Endodermal cell (in vitro differentiated cells): ENCODE data around the gene C1QL1. TPM values are rescaled to one million over a fixed set of nuclear protein-coding genes. Genes with fewer than 3 reads are reported as not detected.
A peak's percentile ranks its signal among the peaks of the same experiment; 100 is the strongest.

Experiments used
- DNase-seq: peaks from one replicate; pipeline ENCODE4 v3.0.0-alpha.2; 2017
- H3K27ac ChIP-seq: 2 replicates; pipeline ENCODE4 v1.5.1; 2013; ENCODE audit warnings: mild to moderate bottlenecking, low read depth, low read length, moderate library complexity
- H3K27me3 ChIP-seq: 2 replicates; pipeline ENCODE4 v1.6.1; 2013; ENCODE audit warnings: mild to moderate bottlenecking, low read length, moderate library complexity; ENCODE audit not compliant: insufficient read depth, control insufficient read depth, poor library complexity, severe bottlenecking
- H3K36me3 ChIP-seq: 2 replicates; pipeline ENCODE4 v1.7.0; 2013; ENCODE audit warnings: mild to moderate bottlenecking, low read length, moderate library complexity; ENCODE audit not compliant: control insufficient read depth, insufficient read depth
- H3K4me1 ChIP-seq: one replicate; pipeline ENCODE4 v1.7.0; 2013; ENCODE audit warnings: low read length; ENCODE audit not compliant: control insufficient read depth, insufficient read depth
- H3K4me3 ChIP-seq: 2 replicates; pipeline ENCODE4 v1.5.1; 2013; ENCODE audit warnings: mild to moderate bottlenecking, low read length, moderate library complexity
- H3K9ac ChIP-seq: 2 replicates; pipeline ENCODE4 v1.6.1; 2013; ENCODE audit warnings: mild to moderate bottlenecking, low read length, moderate library complexity; ENCODE audit not compliant: poor library complexity, severe bottlenecking; ENCODE audit errors: extremely low read depth
- H3K9me3 ChIP-seq: 2 replicates; pipeline ENCODE4 v1.6.1; 2013; ENCODE audit warnings: mild to moderate bottlenecking, low read length, moderate library complexity; ENCODE audit not compliant: control insufficient read depth
- H3K27ac Mint-ChIP-seq: 2 replicates; pipeline ENCODE4 v1.8.0; 2020; ENCODE audit warnings: mixed read lengths
- H3K27me3 Mint-ChIP-seq: 2 replicates; pipeline ENCODE4 v1.8.0; 2021; ENCODE audit warnings: mild to moderate bottlenecking, mixed read lengths; ENCODE audit not compliant: insufficient read depth
- H3K36me3 Mint-ChIP-seq: 2 replicates; pipeline ENCODE4 v1.8.0; 2020; ENCODE audit warnings: low read depth, mixed read lengths
- H3K4me1 Mint-ChIP-seq: 2 replicates; pipeline ENCODE4 v1.8.0; 2020; ENCODE audit warnings: mixed read lengths
- H3K4me3 Mint-ChIP-seq: 2 replicates; pipeline ENCODE4 v1.8.0; 2020; ENCODE audit warnings: mild to moderate bottlenecking, moderate library complexity, mixed read lengths
- H3K9me3 Mint-ChIP-seq: 2 replicates; pipeline ENCODE4 v1.8.0; 2020; ENCODE audit warnings: mild to moderate bottlenecking, mixed read lengths
- WGBS, 2 experiments: methylation state at CpG; one replicate each; pipeline versions ENCODE4 v1.1.5 to v1.1.7; 2013; ENCODE audit warnings: missing lambda C conversion rate in 2 of 2, mixed read lengths in 1 of 2; ENCODE audit not compliant: insufficient coverage in 1 of 2, insufficient read length in 1 of 2; 5-methylcytosine and 5-hydroxymethylcytosine counted together
- long read RNA-seq, 4 experiments: library from polyadenylated mRNA in 2 of 4; library from RNA in 1 of 4; library from capped mRNA in 1 of 4; stranded (forward) in 3 of 4; unstranded in 1 of 4; transcript quantifications; one replicate each; pipeline ENCODE4 v2.0.0, GENCODE V29; 2020 to 2021; ENCODE audit warnings: inconsistent platforms in 1 of 4
- polyA plus RNA-seq, 2 experiments: library from polyadenylated mRNA; stranded (reverse); fragments of 50-300 nt; gene quantifications; one replicate each; pipeline ENCODE4 v1.2.3, GENCODE V29; 2013
- total RNA-seq, 2 donors: library from RNA; stranded (reverse); fragmentation: NEBNext Ultra II Directional in 1 of 2; extraction: Animal tissue kit (Norgen Biotek cat#: 25700) in 1 of 2; gene quantifications; 2 replicates in 1 of 2; 3 replicates in 1 of 2; pipeline ENCODE4 v1.2.1, GENCODE V29; 2021
- TF ChIP-seq, protein P1 (sequence below): fragments of 200-600 bp; sonication (generic); conservative IDR thresholded peaks from 2 replicates; pipeline ENCODE4 v1.5.0; 2021; ENCODE audit warnings: antibody characterized with exemption, mild to moderate bottlenecking

Gene C1QL1
- 1 to 10 TPM; 1.4 to 2.7 TPM for total RNA-seq
- polyA plus RNA-seq (2013, experiment 1 of 2), result 13.9 TPM
- 12.4 TPM for polyA plus RNA-seq (2013, experiment 2 of 2)
- long read RNA-seq, experiment 1, partial matches to known transcripts, result 2 of 5 reads
- long read RNA-seq, experiment 1, other reads (novel, unspliced or antisense), result 0 of 5 reads
- long read RNA-seq, experiment 2, partial matches to known transcripts, result 0 of 4 reads
- long read RNA-seq, experiment 2, other reads (novel, unspliced or antisense), result 0 of 4 reads
- long read RNA-seq, experiment 3, result 0 reads
- long read RNA-seq, experiment 4, result 0 reads

DNA sequence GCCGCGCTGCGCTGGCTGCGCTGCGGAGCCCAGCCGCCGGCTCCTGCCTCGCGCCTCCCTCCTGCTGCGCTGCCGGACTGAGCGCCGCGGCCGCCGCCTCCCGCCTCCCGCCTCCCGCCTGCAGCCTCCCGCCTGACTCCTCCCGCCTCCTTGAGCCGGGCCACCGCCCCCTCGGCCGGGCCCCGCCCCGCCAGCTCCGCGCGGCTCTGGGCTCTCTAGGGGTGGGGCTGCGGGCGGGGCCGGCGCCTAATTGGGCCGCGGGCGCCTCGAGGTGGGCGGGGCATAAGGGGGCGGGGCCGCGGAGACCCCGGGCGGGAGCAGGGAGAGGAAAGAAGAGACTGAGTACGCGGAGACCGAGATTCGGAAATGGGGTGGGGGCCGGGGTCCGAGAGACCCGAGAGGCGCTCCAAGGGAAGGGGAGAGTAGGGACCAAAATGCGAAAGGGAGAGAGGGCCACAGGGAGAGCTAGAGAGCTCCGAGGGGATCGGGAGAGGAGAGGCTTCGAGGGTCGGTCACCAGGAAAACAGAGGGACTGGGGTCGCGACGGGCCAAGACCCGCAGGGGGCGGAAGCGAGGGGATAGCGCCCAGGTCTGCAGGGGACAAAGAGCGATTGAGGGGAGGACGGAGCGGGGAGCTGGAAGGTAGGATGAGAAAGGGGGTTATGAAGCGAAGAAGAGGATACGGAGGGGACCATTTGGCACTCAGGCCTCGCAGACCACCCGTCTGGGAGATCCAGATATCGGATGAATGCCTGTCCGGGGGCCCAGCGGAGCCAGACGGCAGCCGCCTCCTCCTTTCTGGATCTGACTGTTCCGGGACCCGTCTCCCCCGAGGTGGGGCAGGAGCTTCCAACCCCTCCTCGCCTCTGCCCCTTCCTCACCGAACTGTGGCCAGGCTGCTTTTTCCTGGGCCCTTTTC lies at the start of gene C1QL1:
Gene C1QL1 (minus strand): TSS at position 79 of the 919 bp plus-strand sequence. CDS start 255 bp downstream, outside the sequence.
- DNase-seq, result peak; percentile 99
- peaks cover 75% of the 10 kb centered on the region for H3K27me3 ChIP-seq
- Mint-ChIP-seq H3K4me3 (peak within 1 kb of the TSS; percentile 76), H3K27me3 (peaks cover 78% of the 10 kb centered on the region), H3K27ac (peak within 1 kb of the TSS; percentile 92), H3K9me3 (peaks cover 3% of the 10 kb centered on the region), H3K4me1 (peaks cover 17% of the 10 kb centered on the region), H3K36me3 (no peaks in the 10 kb centered on the region)
- peak within 1 kb of the TSS; percentile 84 for H3K4me3 ChIP-seq
- TF ChIP-seq, protein P1, sequence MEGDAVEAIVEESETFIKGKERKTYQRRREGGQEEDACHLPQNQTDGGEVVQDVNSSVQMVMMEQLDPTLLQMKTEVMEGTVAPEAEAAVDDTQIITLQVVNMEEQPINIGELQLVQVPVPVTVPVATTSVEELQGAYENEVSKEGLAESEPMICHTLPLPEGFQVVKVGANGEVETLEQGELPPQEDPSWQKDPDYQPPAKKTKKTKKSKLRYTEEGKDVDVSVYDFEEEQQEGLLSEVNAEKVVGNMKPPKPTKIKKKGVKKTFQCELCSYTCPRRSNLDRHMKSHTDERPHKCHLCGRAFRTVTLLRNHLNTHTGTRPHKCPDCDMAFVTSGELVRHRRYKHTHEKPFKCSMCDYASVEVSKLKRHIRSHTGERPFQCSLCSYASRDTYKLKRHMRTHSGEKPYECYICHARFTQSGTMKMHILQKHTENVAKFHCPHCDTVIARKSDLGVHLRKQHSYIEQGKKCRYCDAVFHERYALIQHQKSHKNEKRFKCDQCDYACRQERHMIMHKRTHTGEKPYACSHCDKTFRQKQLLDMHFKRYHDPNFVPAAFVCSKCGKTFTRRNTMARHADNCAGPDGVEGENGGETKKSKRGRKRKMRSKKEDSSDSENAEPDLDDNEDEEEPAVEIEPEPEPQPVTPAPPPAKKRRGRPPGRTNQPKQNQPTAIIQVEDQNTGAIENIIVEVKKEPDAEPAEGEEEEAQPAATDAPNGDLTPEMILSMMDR, result peak; percentile 77
- no peak within 1 kb of the TSS for H3K27ac ChIP-seq
- no peaks in the 10 kb centered on the region for H3K4me1 ChIP-seq
- peak within 1 kb of the TSS; percentile 20 for H3K9ac ChIP-seq
- H3K9me3 ChIP-seq, result peaks cover 7% of the 10 kb centered on the region
- H3K36me3 ChIP-seq, result no peaks in the 10 kb centered on the region
- WGBS, 2 experiments, result 1 to 2% methylated on average over 35 to 81 of the region's 81 CpGs

DNA sequence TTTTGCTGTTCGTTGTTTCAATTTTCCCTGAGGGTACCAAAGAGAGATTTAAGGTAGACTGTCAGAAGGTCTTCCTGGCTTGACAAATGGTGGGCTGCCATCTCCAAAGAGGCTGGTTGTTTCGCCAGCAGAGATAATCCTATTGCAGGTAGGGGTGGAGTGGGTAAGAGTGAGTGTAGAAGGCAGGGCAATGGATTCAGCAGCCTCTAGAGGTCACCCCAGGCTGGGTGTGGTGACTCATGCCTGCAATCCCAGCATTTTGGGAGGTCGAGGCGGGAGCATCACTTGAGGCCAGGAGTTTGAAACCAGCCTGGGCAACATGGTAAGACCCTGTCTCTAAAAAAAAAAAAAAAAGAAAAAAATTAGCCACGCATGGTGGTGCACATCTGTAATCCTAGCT lies 48.7 kb upstream of the C1QL1 start:
- Histone ChIP-seq H3K27ac (no peak overlapping the region), H3K27me3 (peaks cover 33% of the 10 kb centered on the region), H3K36me3 (no peaks in the 10 kb centered on the region), H3K4me1 (peaks cover 7% of the 10 kb centered on the region), H3K4me3 (no peak overlapping the region), H3K9ac (no peak overlapping the region), H3K9me3 (no peaks in the 10 kb centered on the region)
- DNase-seq, result peak; percentile 89
- no peak overlapping the region for H3K4me3 Mint-ChIP-seq
- H3K36me3 Mint-ChIP-seq, result no peaks in the 10 kb centered on the region
- H3K27ac Mint-ChIP-seq, result no peak overlapping the region
- H3K4me1 Mint-ChIP-seq, result peaks cover 27% of the 10 kb centered on the region
- H3K27me3 Mint-ChIP-seq, result peaks cover 36% of the 10 kb centered on the region
- H3K9me3 Mint-ChIP-seq, result no peaks in the 10 kb centered on the region
- TF ChIP-seq, protein P1, result peak; percentile 74
- 76 to 83% methylated on average over 4 to 5 of the region's 5 CpGs for WGBS, 2 experiments

DNA sequence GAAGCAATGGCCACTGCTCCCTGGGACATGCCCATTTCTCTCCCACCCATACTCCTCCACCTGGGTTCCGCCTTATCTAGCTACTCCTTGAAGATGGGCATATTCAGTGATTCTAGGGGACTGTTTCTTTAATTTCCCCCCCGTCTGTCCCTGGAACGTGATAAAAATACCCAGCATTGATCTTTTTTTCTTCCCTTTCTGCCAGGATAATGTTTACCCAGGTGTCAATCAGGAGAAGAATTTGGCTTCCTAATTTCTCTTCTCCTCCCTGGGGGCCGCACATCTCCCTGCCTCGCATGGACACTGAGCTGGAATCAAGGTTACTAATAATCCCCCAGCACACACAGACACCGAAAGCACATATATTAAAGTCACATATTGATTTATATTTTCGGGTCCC lies 48.1 kb upstream of the C1QL1 start:
- Histone ChIP-seq H3K36me3 (no peaks in the 10 kb centered on the region), H3K4me1 (peaks cover 2% of the 10 kb centered on the region), H3K9me3 (no peaks in the 10 kb centered on the region), H3K27ac (no peak overlapping the region), H3K9ac (no peak overlapping the region), H3K4me3 (no peak overlapping the region), H3K27me3 (peaks cover 28% of the 10 kb centered on the region)
- Mint-ChIP-seq H3K9me3 (no peaks in the 10 kb centered on the region), H3K27me3 (peaks cover 32% of the 10 kb centered on the region), H3K36me3 (no peaks in the 10 kb centered on the region), H3K27ac (no peak overlapping the region), H3K4me3 (no peak overlapping the region), H3K4me1 (peaks cover 23% of the 10 kb centered on the region)
- no peak for DNase-seq
- TF ChIP-seq, protein P1, result no peak
- WGBS, 2 experiments, result 90 to 91% methylated on average over 6 to 7 of the region's 7 CpGs
